HG03025 (cell line): ENCODE results near the gene CDK5R1.

Source experiments
- ATAC-seq: cut with Tn5 transposase; IDR thresholded peaks from one replicate; pipeline ENCODE4 v1.9.1; 2021; ENCODE audit warnings: mild to moderate bottlenecking, moderate library complexity; ENCODE audit not compliant: unreplicated experiment, low FRiP score

CDK5R1 gene

DNA sequence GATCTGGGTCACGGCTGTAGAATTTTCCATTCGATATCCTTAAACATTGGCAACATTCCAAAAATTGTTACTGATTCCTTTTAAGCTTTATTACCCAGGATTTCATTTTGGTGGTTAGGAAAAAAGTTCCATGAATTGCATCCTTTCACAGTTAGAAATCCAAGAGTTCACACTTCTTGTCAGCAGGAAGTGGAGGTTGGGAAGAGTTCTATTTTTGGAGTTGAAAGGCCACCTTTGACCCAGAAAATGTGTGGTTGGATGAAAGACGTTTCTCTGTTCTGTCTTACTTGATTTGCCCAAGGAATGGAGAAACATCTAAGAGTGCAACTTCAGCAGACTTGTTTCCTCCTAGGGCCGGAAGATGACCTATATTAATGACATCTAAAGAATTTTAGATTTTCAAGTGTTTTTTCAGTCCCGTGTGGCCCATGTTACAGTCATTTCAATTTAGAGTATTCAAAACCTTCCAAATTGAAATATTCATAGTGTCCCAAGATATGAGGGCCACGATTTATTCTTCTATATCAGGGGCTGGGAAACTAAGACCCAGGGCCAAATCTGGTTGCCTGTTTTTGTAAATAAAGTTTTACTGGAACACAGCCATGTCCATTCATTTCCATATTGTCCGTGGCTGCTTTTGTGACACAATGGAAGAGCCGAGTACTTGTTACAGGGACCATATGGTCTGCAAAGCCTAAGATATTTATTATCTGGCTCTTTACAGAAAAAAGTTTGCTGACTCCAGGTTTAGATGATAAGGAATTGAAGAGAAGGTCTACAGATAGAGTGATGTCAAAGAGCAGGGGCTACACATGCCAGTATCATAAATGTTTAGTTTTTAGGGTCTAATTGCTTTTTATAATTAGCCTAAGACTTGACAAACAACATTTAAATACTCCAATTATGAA lies 50.2 kb downstream of the CDK5R1 start:
- no peak for ATAC-seq
